GM12878 (cell line): ENCODE measurements around the gene ERC1. TPM values are rescaled to one million over a fixed set of nuclear protein-coding genes. Genes with fewer than 3 reads are reported as not detected.

Experiments
- BCL11A ChIP-seq: IDR thresholded peaks from 2 replicates; pipeline ENCODE4 v1.6.1; 2011; ENCODE audit warnings: low read depth, low read length
- CUX1 ChIP-seq: IDR thresholded peaks from 2 replicates; pipeline ENCODE4 v1.6.1; 2012; ENCODE audit warnings: improper control_type of control experiment, low read depth, low read length; ENCODE audit not compliant: insufficient replicate concordance
- EGR1 ChIP-seq, 2 experiments: IDR thresholded peaks; 1 replicate in 1 of 2; 2 replicates in 1 of 2; pipeline ENCODE4 v1.6.1; 2011 to 2012; ENCODE audit warnings: low read depth in 2 of 2, low read length in 2 of 2, borderline replicate concordance in 1 of 2, mild to moderate bottlenecking in 1 of 2, moderate library complexity in 1 of 2
- EP300 ChIP-seq, 2 experiments: fragments of 150-350 bp in 1 of 2; IDR thresholded peaks; 2 replicates each; pipeline ENCODE4 v1.6.1; 2011 to 2012; ENCODE audit warnings: low read depth in 2 of 2, low read length in 2 of 2, borderline replicate concordance in 1 of 2, improper control_type of control experiment in 1 of 2, inconsistent platforms in 1 of 2; ENCODE audit not compliant: control insufficient read depth in 1 of 2
- FOXK2 ChIP-seq: fragments of 450-650 bp; IDR thresholded peaks from 2 replicates; pipeline ENCODE4 v1.6.1; 2017; ENCODE audit warnings: mild to moderate bottlenecking, moderate library complexity
- GATAD2B ChIP-seq: fragments of 450-650 bp; conservative IDR thresholded peaks from 2 replicates; pipeline ENCODE4 v1.6.1; 2017; ENCODE audit warnings: low read depth, mild to moderate bottlenecking, moderate library complexity
- IKZF1 ChIP-seq: fragments of 450-650 bp; conservative IDR thresholded peaks from 2 replicates; pipeline ENCODE4 v1.6.1; 2017; ENCODE audit warnings: antibody characterized with exemption, mild to moderate bottlenecking
- IKZF2 ChIP-seq, 2 experiments: fragments of 450-650 bp; IDR thresholded peaks; 2 replicates each; pipeline ENCODE4 v1.6.1; 2017; ENCODE audit warnings: mild to moderate bottlenecking in 2 of 2, moderate library complexity in 2 of 2
- LARP7 ChIP-seq: fragments of 450-650 bp; IDR thresholded peaks from 2 replicates; pipeline ENCODE4 v1.6.1; 2017; ENCODE audit warnings: mild to moderate bottlenecking
- MLLT1 ChIP-seq: fragments of 450-650 bp; IDR thresholded peaks from 2 replicates; pipeline ENCODE4 v1.6.1; 2016; ENCODE audit warnings: mild to moderate bottlenecking
- MTA3 ChIP-seq: IDR thresholded peaks from 2 replicates; pipeline ENCODE4 v1.6.1; 2012; ENCODE audit warnings: low read length, inconsistent platforms, borderline replicate concordance
- MYB ChIP-seq: fragments of 150-350 bp; IDR thresholded peaks from 2 replicates; pipeline ENCODE4 v1.6.1; 2014; ENCODE audit warnings: mild to moderate bottlenecking, low read depth, low read length, borderline replicate concordance
- NBN ChIP-seq: fragments of 450-650 bp; IDR thresholded peaks from 2 replicates; pipeline ENCODE4 v1.6.1; 2016
- PAX5 ChIP-seq: IDR thresholded peaks from 2 replicates; pipeline ENCODE4 v1.6.1; 2011; ENCODE audit warnings: low read depth, low read length, borderline replicate concordance
- PML ChIP-seq: IDR thresholded peaks from 2 replicates; pipeline ENCODE4 v1.6.1; 2012; ENCODE audit warnings: low read length, inconsistent platforms
- TCF3 ChIP-seq: IDR thresholded peaks from 2 replicates; pipeline ENCODE4 v1.6.1; 2012; ENCODE audit warnings: low read depth, mild to moderate bottlenecking, low read length, borderline replicate concordance; ENCODE audit not compliant: insufficient read depth
- ZBED1 ChIP-seq: IDR thresholded peaks from 2 replicates; pipeline ENCODE4 v1.6.1; 2016; ENCODE audit warnings: borderline replicate concordance
- ZBTB40 ChIP-seq: fragments of 450-650 bp; IDR thresholded peaks from 2 replicates; pipeline ENCODE4 v1.6.1; 2016; ENCODE audit warnings: mild to moderate bottlenecking, moderate library complexity, borderline replicate concordance
- ZNF217 ChIP-seq: fragments of 450-650 bp; IDR thresholded peaks from 2 replicates; pipeline ENCODE4 v1.6.1; 2017; ENCODE audit warnings: antibody characterized with exemption, mild to moderate bottlenecking
- ZNF622 ChIP-seq: fragments of 450-650 bp; IDR thresholded peaks from 2 replicates; pipeline ENCODE4 v1.6.1; 2017; ENCODE audit warnings: mild to moderate bottlenecking, inconsistent platforms
- polyA plus RNA-seq, 11 experiments: library from polyadenylated mRNA; depleted of rRNA in 4 of 11; unstranded in 6 of 11; stranded (reverse) in 5 of 11; fragments of >200 nt; fragmentation: Nextera tagmentation in 4 of 11; fragmentation: Illumina TruSeq in 1 of 11; extraction: Ambion mirVana in 4 of 11; extraction: Trizol in 1 of 11; gene quantifications; 1 replicate in 1 of 11; 2 replicates in 10 of 11; pipeline versions ENCODE4 v1.2.1 to v1.2.3, GENCODE V29; 2011 to 2016; ENCODE audit warnings: inconsistent platforms in 2 of 11, missing spikeins in 2 of 11, low read depth in 1 of 11
- total RNA-seq, 4 experiments: library from RNA; depleted of rRNA in 3 of 4; stranded (reverse); fragments of >200 nt in 3 of 4; fragmentation: Illumina TruSeq in 1 of 4; extraction: Trizol in 1 of 4; gene quantifications; 2 replicates each; pipeline versions ENCODE4 v1.2.1 to v1.2.3, GENCODE V29; 2013 to 2021

The ERC1 gene
- total and polyA plus RNA-seq, 10 of the 15 experiments (the other 5 are each of a cell fraction or from before 2014, with no cell fraction given): 0.75 to 8.0 (median 5.0) TPM

GRCh38 chr12:1533602-1534304, 542.7 kb downstream of the ERC1 start (continued):
- TF ChIP-seq CUX1 (peak; percentile 50), BCL11A (peak; percentile 87; the same call in 1 of the 2 replicates), MTA3 (peak; percentile 95), ZBTB40 (no peak), ZNF622 (no peak), PML (peak; percentile 66; the same call in 1 of the 2 replicates), MYB (0 out of 2 replicates have a peak, but pooled peaks have one; percentile 44), NBN (0 out of 2 replicates have a peak, but pooled peaks have one; percentile 74), EGR1 (IDR thresholded peaks at IDR 0.05; ENCODE audit: borderline replicate concordance in 1 of 2, low read depth in 2 of 2, low read length in 2 of 2) (peak in 1 of 2 experiments; percentile 94; a peak in 2 of 3 replicates), TCF3 (peak; percentile 40; the same call in 1 of the 2 replicates), MLLT1 (peak; percentile 96), ZBED1 (peak; percentile 60; the same call in 1 of the 2 replicates), GATAD2B (peak; percentile 76), IKZF1 (peak; percentile 97), LARP7 (peak; percentile 34; the same call in 1 of the 2 replicates), ZNF217 (peak; percentile 48; the same call in 1 of the 2 replicates), IKZF2 (IDR thresholded peaks at IDR 0.05) (peak; percentile 94 to 95), PAX5 (peak; percentile 73), EP300 (IDR thresholded peaks at IDR 0.05; ENCODE audit: borderline replicate concordance in 1 of 2, control insufficient read depth in 1 of 2, low read depth in 2 of 2, low read length in 2 of 2) (peak; percentile 54 to 58; a peak in 3 of 4 replicates), FOXK2 (no peak)
